HG03442 (cell line): ENCODE measurements around the gene PHLPP1.

ENCODE experiments used
- ATAC-seq: cut with Tn5 transposase; IDR thresholded peaks from one replicate; pipeline ENCODE4 v1.9.1; 2021; ENCODE audit warnings: mild to moderate bottlenecking, moderate library complexity; ENCODE audit not compliant: unreplicated experiment

The PHLPP1 gene

GRCh38 chr18:62975785-62976184 is 260.4 kb downstream of the PHLPP1 start:
- ATAC-seq = no peak

- no peak for ATAC-seq
These were observed 260.9 kb downstream of the PHLPP1 start for GRCh38 chr18:62976227-62976626.

DNA sequence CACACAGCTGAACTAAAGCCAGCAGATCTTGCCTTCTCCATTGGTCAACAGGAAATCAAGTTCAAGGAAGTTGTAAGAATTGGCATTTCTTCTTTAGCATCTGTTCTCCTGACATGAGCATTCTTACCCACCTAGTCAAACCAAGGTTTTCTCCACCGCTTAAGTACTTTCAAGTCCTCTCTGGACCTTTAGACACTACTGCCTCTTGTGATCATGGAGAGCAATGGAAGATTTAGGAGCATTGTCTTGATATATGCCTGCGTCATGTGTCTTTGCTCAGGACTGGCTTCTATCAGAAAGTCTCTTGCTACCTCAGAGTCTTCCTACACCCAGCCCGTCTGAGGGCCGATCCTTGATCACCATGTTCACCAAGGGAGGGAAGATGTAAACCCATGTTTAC is 262.2 kb downstream of the PHLPP1 start:
- no peak for ATAC-seq

GRCh38 chr18:62978251-62979049 is 263.1 kb downstream of the PHLPP1 start:
- ATAC-seq = no peak

- ATAC-seq = no peak
These were observed 263.8 kb downstream of the PHLPP1 start for GRCh38 chr18:62979176-62979575.

DNA sequence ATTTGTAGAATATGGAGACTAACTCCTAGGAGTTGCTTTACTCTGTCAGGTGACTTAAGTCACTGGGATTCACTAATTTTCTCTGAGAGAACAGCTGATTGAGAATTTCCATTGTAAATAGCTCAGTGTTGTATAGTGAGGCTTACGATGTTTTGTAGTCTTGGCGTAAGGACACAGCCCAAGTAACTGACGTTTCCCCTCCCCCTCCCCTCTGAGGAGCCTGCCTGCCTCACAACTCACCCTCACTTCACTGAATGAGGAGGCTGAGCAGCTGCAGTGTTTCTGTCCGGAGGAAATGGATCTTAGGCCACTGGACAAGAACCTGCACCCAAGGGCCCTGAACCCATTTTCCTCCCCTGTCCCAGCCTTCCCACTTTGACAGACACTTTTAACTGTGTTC is 264.6 kb downstream of the PHLPP1 start:
- no peak for ATAC-seq

DNA sequence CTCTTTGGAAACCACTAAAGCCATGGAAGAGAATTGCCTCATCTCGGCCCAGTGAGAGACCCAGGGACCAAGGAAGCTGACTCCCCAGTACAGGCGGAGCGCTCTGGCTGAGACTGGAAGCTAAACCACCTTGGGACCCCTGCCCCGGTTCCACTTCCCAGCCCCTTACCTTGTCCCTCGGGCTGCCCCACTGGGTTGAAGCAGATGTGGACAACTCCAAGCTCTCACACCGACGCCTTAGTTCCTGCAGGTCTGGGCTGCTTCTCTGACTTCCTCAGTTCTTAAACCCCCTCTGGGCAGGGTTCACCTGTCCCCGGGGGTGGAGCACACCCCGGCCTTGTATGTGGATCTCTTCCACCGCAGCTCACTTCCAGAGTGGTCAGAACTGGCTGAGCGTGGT is 266.2 kb downstream of the PHLPP1 start:
- ATAC-seq = no peak

GRCh38 chr18:62982600-62983251 is 267.4 kb downstream of the PHLPP1 start:
- ATAC-seq = no peak

GRCh38 chr18:62984656-62985315 is 269.4 kb downstream of the PHLPP1 start:
- no peak for ATAC-seq

DNA sequence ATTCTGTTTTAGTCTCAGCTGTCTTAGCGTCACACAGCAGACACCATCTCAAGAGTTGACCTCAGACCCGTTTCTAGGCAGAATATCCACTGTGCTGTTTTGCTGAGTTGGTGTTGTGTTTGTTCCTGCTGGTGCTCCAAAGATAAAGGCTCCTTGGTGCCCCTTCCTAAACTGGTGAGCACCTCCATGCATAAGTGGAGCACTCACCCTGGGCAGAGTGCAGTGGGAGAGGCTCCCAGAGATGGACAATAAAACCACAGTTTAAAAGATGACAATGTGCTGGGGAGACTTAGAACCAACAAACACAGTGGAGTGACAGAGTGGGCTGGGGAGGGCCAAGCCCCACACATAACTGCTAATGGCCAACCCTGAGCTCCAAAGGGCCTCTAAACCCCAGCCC is 271.1 kb downstream of the PHLPP1 start:
- ATAC-seq = no peak

GRCh38 chr18:62987055-62987830 is 271.9 kb downstream of the PHLPP1 start:
- no peak for ATAC-seq

GRCh38 chr18:62987859-62988258 is 272.5 kb downstream of the PHLPP1 start:
- ATAC-seq = no peak

DNA sequence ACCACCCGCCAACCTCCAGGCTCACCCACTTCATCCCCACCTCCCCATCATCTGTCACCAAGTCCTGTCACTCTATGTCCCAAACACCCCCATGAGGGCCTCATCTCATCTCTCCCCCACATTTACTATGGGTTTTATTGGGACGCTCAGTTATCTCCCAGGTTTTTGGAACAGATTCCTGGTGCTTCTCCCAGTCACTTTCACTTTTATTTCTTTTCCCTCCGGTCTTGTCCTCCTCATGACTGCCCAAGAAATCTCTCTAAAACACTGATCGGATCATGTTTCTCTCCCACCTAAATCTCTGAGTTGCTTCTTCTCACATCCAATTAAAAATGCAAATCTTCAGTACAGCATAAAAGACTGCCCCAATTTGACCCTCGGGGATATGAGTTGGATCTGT is 273.1 kb downstream of the PHLPP1 start:
- no peak for ATAC-seq

GRCh38 chr18:62989195-62989594 is 273.9 kb downstream of the PHLPP1 start:
- ATAC-seq = no peak

DNA sequence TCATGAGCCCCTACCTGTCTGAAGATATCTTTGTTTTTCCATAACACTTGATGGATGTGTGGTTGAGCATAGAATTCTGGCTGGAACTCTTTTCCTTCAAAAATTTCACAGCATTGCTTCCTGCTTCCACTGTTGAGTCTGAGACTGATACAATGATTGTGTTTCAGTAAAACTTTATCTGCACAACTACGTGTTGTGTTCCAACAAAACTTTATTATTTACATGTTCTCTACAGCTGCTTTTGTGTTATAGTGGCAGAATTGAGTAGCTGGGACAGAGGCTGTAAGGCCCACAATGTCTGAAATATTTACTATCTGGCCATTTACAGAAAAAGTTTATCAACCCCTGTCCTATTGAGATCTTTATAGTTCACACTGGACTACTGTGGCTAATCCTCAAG is 275.3 kb downstream of the PHLPP1 start:
- ATAC-seq = no peak

DNA sequence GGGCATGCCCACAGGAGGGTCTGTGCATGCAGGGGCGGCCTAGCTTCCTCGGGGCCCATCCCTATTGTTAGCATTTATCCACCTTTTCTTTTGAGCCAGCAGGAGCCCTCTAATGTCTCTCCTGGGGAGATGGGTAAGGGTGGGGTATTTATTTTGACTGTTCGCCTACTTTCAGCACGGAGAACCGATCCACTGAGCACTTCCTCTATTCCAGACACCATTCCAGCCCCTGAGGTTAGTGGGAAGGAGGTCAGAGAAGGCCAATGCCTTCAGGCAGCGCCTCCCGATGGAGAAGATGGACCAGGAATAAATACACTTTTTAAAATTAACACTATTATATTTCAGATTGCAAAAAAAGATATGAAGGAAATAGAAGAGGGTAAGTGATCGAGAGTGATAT is 276.0 kb downstream of the PHLPP1 start:
- ATAC-seq = no peak

- ATAC-seq = no peak
These were observed 276.6 kb downstream of the PHLPP1 start for GRCh38 chr18:62991959-62992358.

- ATAC-seq = no peak
These were observed 277.6 kb downstream of the PHLPP1 start for GRCh38 chr18:62992877-62993365.

DNA sequence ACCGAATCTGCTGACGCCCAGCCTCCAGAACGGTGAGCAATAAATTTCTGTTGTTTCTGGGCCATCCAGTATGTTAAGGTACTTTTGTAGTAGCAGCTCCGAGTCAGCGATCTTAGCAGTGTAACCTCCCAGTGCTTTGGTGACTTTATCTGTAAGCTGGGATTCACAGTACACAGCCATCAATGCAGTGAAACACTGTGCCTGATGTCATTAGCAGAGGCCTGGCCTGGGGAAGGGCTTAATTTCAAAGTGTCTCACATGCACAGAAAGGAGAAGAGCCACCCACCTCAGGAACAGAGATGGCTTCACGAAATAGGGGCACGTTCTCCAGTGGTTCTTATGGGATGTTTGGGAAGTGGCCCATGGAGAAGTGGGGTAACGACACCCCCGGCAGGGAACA is 281.2 kb downstream of the PHLPP1 start:
- ATAC-seq = no peak

DNA sequence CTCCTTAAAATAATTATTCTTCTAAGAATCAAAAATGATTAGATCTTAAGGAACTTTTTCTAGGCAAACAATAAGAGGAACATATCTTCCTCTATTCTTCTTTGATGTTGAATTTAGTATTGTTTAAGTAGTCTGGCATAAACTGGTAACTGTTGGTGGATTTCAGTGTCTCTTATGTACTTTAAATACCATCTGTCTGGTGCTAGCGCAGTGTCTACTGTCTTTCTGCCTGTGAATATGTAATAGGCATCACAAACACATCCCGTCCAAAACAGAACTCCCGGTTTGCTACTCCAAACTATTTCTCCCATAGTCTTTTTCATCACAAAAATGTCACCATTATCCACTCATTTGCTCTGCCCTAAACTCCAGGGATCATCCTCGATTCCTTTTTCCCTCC is 281.7 kb downstream of the PHLPP1 start:
- ATAC-seq = no peak

- no peak for ATAC-seq
These were observed 283.1 kb downstream of the PHLPP1 start for GRCh38 chr18:62998443-62998842.
